ENCODE measurements around the gene LMTK2. TPM values are rescaled to one million over a fixed set of nuclear protein-coding genes. Genes with fewer than 3 reads are reported as not detected.

LMTK2 gene
- 10 to 100 TPM; 17.1 to 17.6 TPM for total RNA-seq

GRCh38 chr7:98106647-98107312, at the start of gene LMTK2:
TSS of gene LMTK2 (plus strand) at chr7:98106862. CDS start at chr7:98107178, 316 bp downstream.
- Histone ChIP-seq H3K9me3 (no peaks in the 10 kb centered on the region), H3K36me3 (no peaks in the 10 kb centered on the region), H3K27me3 (replicated peaks; ENCODE audit: insufficient read depth) (no peaks in the 10 kb centered on the region), H3K27ac (peak within 1 kb of the TSS; percentile 65 to 77), H3K4me1 (ENCODE audit: control insufficient read depth in 1 of 2, low read depth in 2 of 2) (peaks cover 13 to 16% of the 10 kb centered on the region in 2 donors), H3K4me3 (peak within 1 kb of the TSS; percentile 93)
- peak; percentile 89 for TF ChIP-seq CTCF (IDR thresholded peaks at IDR 0.05)
- DNase-seq (ENCODE audit: low spot score) (peak; percentile 87), ATAC-seq (ENCODE audit: insufficient number of reproducible peaks, low FRiP score, low read depth) (peak; percentile 89)

GRCh38 chr7:98057157-98057556, 49.5 kb upstream of the LMTK2 start:
- H3K4me1 ChIP-seq (ENCODE audit: control insufficient read depth in 1 of 2, low read depth in 2 of 2), result no peaks in the 10 kb centered on the region
- no peak for TF ChIP-seq CTCF (IDR thresholded peaks at IDR 0.05)
- H3K9me3 ChIP-seq, result no peaks in the 10 kb centered on the region
- no peak overlapping the region for H3K4me3 ChIP-seq
- H3K36me3 ChIP-seq, result no peaks in the 10 kb centered on the region
- no peaks in the 10 kb centered on the region for H3K27me3 ChIP-seq (replicated peaks; ENCODE audit: insufficient read depth)
- ATAC-seq (ENCODE audit: insufficient number of reproducible peaks, low FRiP score, low read depth) (no peak), DNase-seq (ENCODE audit: low spot score) (no peak)
- no peak overlapping the region for H3K27ac ChIP-seq

GRCh38 chr7:98058186-98058585, 48.5 kb upstream of the LMTK2 start:
- Histone ChIP-seq H3K27ac (no peak overlapping the region), H3K36me3 (no peaks in the 10 kb centered on the region), H3K27me3 (replicated peaks; ENCODE audit: insufficient read depth) (no peaks in the 10 kb centered on the region), H3K9me3 (peaks cover 4% of the 10 kb centered on the region), H3K4me3 (no peak overlapping the region), H3K4me1 (ENCODE audit: control insufficient read depth in 1 of 2, low read depth in 2 of 2) (no peaks in the 10 kb centered on the region)
- DNase-seq (ENCODE audit: low spot score) (no peak), ATAC-seq (ENCODE audit: insufficient number of reproducible peaks, low FRiP score, low read depth) (no peak)
- no peak for TF ChIP-seq CTCF (IDR thresholded peaks at IDR 0.05)

GRCh38 chr7:98064233-98064632, 42.4 kb upstream of the LMTK2 start:
- Histone ChIP-seq H3K4me3 (no peak overlapping the region), H3K36me3 (no peaks in the 10 kb centered on the region), H3K9me3 (peaks cover 5% of the 10 kb centered on the region), H3K4me1 (ENCODE audit: control insufficient read depth in 1 of 2, low read depth in 2 of 2) (no peaks in the 10 kb centered on the region), H3K27ac (no peak overlapping the region), H3K27me3 (replicated peaks; ENCODE audit: insufficient read depth) (no peaks in the 10 kb centered on the region)
- DNase-seq (ENCODE audit: low spot score), result no peak
- no peak for TF ChIP-seq CTCF (IDR thresholded peaks at IDR 0.05)
- no peak for ATAC-seq (ENCODE audit: insufficient number of reproducible peaks, low FRiP score, low read depth)

- no peak overlapping the region for H3K27ac ChIP-seq
- H3K4me1 ChIP-seq (ENCODE audit: control insufficient read depth in 1 of 2, low read depth in 2 of 2), result no peaks in the 10 kb centered on the region
- H3K9me3 ChIP-seq, result peaks cover 5% of the 10 kb centered on the region
- H3K4me3 ChIP-seq, result no peak overlapping the region
- no peaks in the 10 kb centered on the region for H3K27me3 ChIP-seq (replicated peaks; ENCODE audit: insufficient read depth)
- no peaks in the 10 kb centered on the region for H3K36me3 ChIP-seq
- no peak for ATAC-seq (ENCODE audit: insufficient number of reproducible peaks, low FRiP score, low read depth)
- DNase-seq (ENCODE audit: low spot score), result no peak
- TF ChIP-seq CTCF (IDR thresholded peaks at IDR 0.05), result no peak
Observed at GRCh38 chr7:98066208-98066607, 40.5 kb upstream of the LMTK2 start.

Measured in thoracic aorta (tissue), 2 donors.